A549 (cell line): Measurements from ENCODE around the gene NRSN2. TPM values are rescaled to one million over a fixed set of nuclear protein-coding genes. Genes with fewer than 3 reads are reported as not detected.

Experiments
- ATAC-seq, 2 experiments: fragments of 200-7000 bp in 1 of 2; fragments of >200 bp in 1 of 2; cut with Nextera tagmentation in 1 of 2; cut with Tn5 transposase in 1 of 2; 3 replicates each; pipeline versions ENCODE4 v1.8.0 to v1.9.1; 2018 to 2020; ENCODE audit warnings: mild to moderate bottlenecking in 1 of 2, moderate library complexity in 1 of 2
- CTCF ChIA-PET: fragments of 300-600 bp; sonication (Branson Sonifier 250); formaldehyde crosslinking; extraction: SDS; loops from one replicate; lab custom pipeline; 2021; ENCODE audit warnings: antibody characterized with exemption, inconsistent platforms; lab: Yijun Ruan, JAX
- POLR2A ChIA-PET: fragments of 350-600 bp; formaldehyde crosslinking; extraction: SDS; loops from one replicate; lab custom pipeline; 2021; ENCODE audit warnings: antibody characterized with exemption, inconsistent platforms; lab: Yijun Ruan, JAX
- DNase-seq, 2 experiments: peaks; one replicate each; pipeline versions ENCODE4 v3.0.0 to v3.0.0-alpha.2; 2011 to 2016; ENCODE audit warnings: low read depth in 1 of 2, low spot score in 1 of 2
- FAIRE-seq: peaks from 2 replicates; lab custom pipeline; 2011; peaks lifted over from hg19 to GRCh38; lab: Jason Lieb, UNC
- H3K27ac ChIP-seq, 2 experiments: fragments of >200 bp; sonication (Bioruptor Twin); formaldehyde crosslinking; 3 replicates each; pipeline ENCODE4 v1.5.1; 2016 to 2017
- H3K4me1 ChIP-seq: fragments of >200 bp; sonication (Bioruptor Twin); formaldehyde crosslinking; 3 replicates; pipeline ENCODE4 v1.6.1; 2016
- H3K4me2 ChIP-seq: fragments of >200 bp; sonication (Bioruptor Twin); formaldehyde crosslinking; 3 replicates; pipeline ENCODE4 v1.6.1; 2016
- H3K4me3 ChIP-seq: fragments of >200 bp; sonication (Bioruptor Twin); formaldehyde crosslinking; 3 replicates; pipeline ENCODE4 v1.5.1; 2016
- H3K9me3 ChIP-seq: fragments of >200 bp; sonication (Bioruptor Twin); formaldehyde crosslinking; 3 replicates; pipeline ENCODE4 v1.6.1; 2016
- ATOH8 ChIP-seq: fragments of 250-450 bp; sonication (Bioruptor Pico); IDR thresholded peaks from 2 replicates; pipeline ENCODE4 v1.5.0; 2020; ENCODE audit warnings: low read depth, mild to moderate bottlenecking, moderate library complexity
- BHLHE40 ChIP-seq: IDR thresholded peaks from 2 replicates; pipeline ENCODE4 v1.6.1; 2012; ENCODE audit warnings: low read depth, low read length, inconsistent platforms
- CEBPB ChIP-seq, 2 experiments: fragments of >200 bp in 1 of 2; sonication (Bioruptor Twin) in 1 of 2; formaldehyde crosslinking in 1 of 2; IDR thresholded peaks; 2 replicates each; pipeline ENCODE4 v1.6.1; 2012 to 2016
- CHD2 ChIP-seq: fragments of 150-350 bp; IDR thresholded peaks from 2 replicates; pipeline ENCODE4 v1.6.1; 2014; ENCODE audit warnings: low read length; ENCODE audit not compliant: partially characterized antibody
- E2F6 ChIP-seq: IDR thresholded peaks from 2 replicates; pipeline ENCODE4 v1.6.1; 2012; ENCODE audit warnings: low read depth, borderline replicate concordance
- EHF ChIP-seq: fragments of 250-450 bp; sonication (Bioruptor Pico); IDR thresholded peaks from 2 replicates; pipeline ENCODE4 v1.5.0; 2020; ENCODE audit warnings: mild to moderate bottlenecking
- ESRRA ChIP-seq: fragments of 150-350 bp; IDR thresholded peaks from 2 replicates; pipeline ENCODE4 v1.6.1; 2014; ENCODE audit warnings: mild to moderate bottlenecking, low read length, borderline replicate concordance
- FOSB ChIP-seq: fragments of 250-450 bp; sonication (Bioruptor Pico); IDR thresholded peaks from 2 replicates; pipeline ENCODE4 v1.5.0; 2020; ENCODE audit warnings: mild to moderate bottlenecking, moderate library complexity
- FOXS1 ChIP-seq: fragments of 250-450 bp; sonication (Bioruptor Pico); IDR thresholded peaks from 2 replicates; pipeline ENCODE4 v1.5.0; 2020; ENCODE audit warnings: mild to moderate bottlenecking, moderate library complexity
- GATA3 ChIP-seq: IDR thresholded peaks from 2 replicates; pipeline ENCODE4 v1.6.1; 2012; ENCODE audit warnings: borderline replicate concordance
- HEYL ChIP-seq: fragments of 250-450 bp; sonication (Bioruptor Pico); IDR thresholded peaks from 2 replicates; pipeline ENCODE4 v1.8.0; 2021; ENCODE audit warnings: mild to moderate bottlenecking, moderate library complexity
- HOXA7 ChIP-seq: fragments of 250-450 bp; sonication (Bioruptor Pico); IDR thresholded peaks from 2 replicates; pipeline ENCODE4 v1.5.0; 2020; ENCODE audit warnings: mild to moderate bottlenecking, moderate library complexity
- HOXB5 ChIP-seq: fragments of 250-450 bp; sonication (Bioruptor Pico); IDR thresholded peaks from 2 replicates; pipeline ENCODE4 v1.5.0; 2020; ENCODE audit warnings: mild to moderate bottlenecking, moderate library complexity
- JUN ChIP-seq, 2 experiments: fragments of >200 bp; sonication (Bioruptor Twin); formaldehyde crosslinking; IDR thresholded peaks; 2 replicates in 1 of 2; 3 replicates in 1 of 2; pipeline ENCODE4 v1.6.1; 2016 to 2017
- JUNB ChIP-seq: fragments of >200 bp; sonication (Bioruptor Twin); formaldehyde crosslinking; IDR thresholded peaks from 2 replicates; pipeline ENCODE4 v1.6.1; 2016
- KDM5A ChIP-seq: fragments of 200-600 bp; sonication (generic); IDR thresholded peaks from 2 replicates; pipeline ENCODE4 v1.6.1; 2016; ENCODE audit warnings: antibody characterized with exemption, mild to moderate bottlenecking
- MAFK ChIP-seq: fragments of 450-650 bp; IDR thresholded peaks from 2 replicates; pipeline ENCODE4 v1.6.1; 2014; ENCODE audit not compliant: partially characterized antibody
- MAX ChIP-seq: IDR thresholded peaks from 2 replicates; pipeline ENCODE4 v1.6.1; 2012
- MAZ ChIP-seq: fragments of 150-350 bp; IDR thresholded peaks from 2 replicates; pipeline ENCODE4 v1.6.1; 2014; ENCODE audit warnings: antibody characterized with exemption, low read depth, low read length, borderline replicate concordance
- MYC ChIP-seq: IDR thresholded peaks from 2 replicates; pipeline ENCODE4 v1.6.1; 2012; ENCODE audit warnings: mild to moderate bottlenecking, inconsistent platforms, low read length, improper control_type of control experiment, borderline replicate concordance
- NPAS2 ChIP-seq: fragments of 250-450 bp; sonication (Bioruptor Pico); IDR thresholded peaks from 2 replicates; pipeline ENCODE4 v1.8.0; 2022; ENCODE audit warnings: mild to moderate bottlenecking, moderate library complexity, borderline replicate concordance
- POLR2A ChIP-seq: IDR thresholded peaks from 2 replicates; pipeline ENCODE4 v1.6.1; 2012; ENCODE audit warnings: mild to moderate bottlenecking, low read length
- RAD21 ChIP-seq, 2 experiments: fragments of >200 bp in 1 of 2; sonication (Bioruptor Twin) in 1 of 2; formaldehyde crosslinking in 1 of 2; IDR thresholded peaks in 1 of 2; conservative IDR thresholded peaks in 1 of 2; 2 replicates in 1 of 2; 3 replicates in 1 of 2; pipeline ENCODE4 v1.6.1; 2012 to 2018; ENCODE audit warnings: inconsistent platforms in 1 of 2
- RFX5 ChIP-seq: fragments of 450-650 bp; IDR thresholded peaks from 2 replicates; pipeline ENCODE4 v1.7.1; 2014; ENCODE audit warnings: antibody characterized with exemption, mild to moderate bottlenecking, moderate library complexity
- RNF2 ChIP-seq: fragments of 200-600 bp; sonication (generic); IDR thresholded peaks from 2 replicates; pipeline ENCODE4 v1.6.1; 2016; ENCODE audit warnings: low read depth, mild to moderate bottlenecking, antibody characterized with exemption, moderate library complexity, borderline replicate concordance
- TFCP2L1 ChIP-seq: fragments of 250-450 bp; sonication (Bioruptor Pico); IDR thresholded peaks from 2 replicates; pipeline ENCODE4 v1.5.0; 2021; ENCODE audit warnings: mild to moderate bottlenecking
- ZC3H11A ChIP-seq: fragments of 450-650 bp; IDR thresholded peaks from 2 replicates; pipeline ENCODE4 v1.6.1; 2014; ENCODE audit warnings: antibody characterized with exemption, mild to moderate bottlenecking
- ZSCAN20 ChIP-seq: fragments of 250-450 bp; sonication (Bioruptor Pico); IDR thresholded peaks from 2 replicates; pipeline ENCODE4 v1.8.0; 2022; ENCODE audit warnings: mild to moderate bottlenecking, moderate library complexity
- WGBS: methylation state at CpG from one replicate; pipeline ENCODE4 v1.1.6; 2017; ENCODE audit errors: missing lambda C conversion rate; 5-methylcytosine and 5-hydroxymethylcytosine counted together
- polyA plus RNA-seq, 4 experiments: library from polyadenylated mRNA; depleted of rRNA in 3 of 4; stranded (reverse); fragments of >200 nt; fragmentation: RNase III in 1 of 4; extraction: RNeasy Plus Mini Kit Qiagen cat#74134 plus additional on column Dnase treatment in 1 of 4; gene quantifications; 2 replicates in 3 of 4; 3 replicates in 1 of 4; pipeline ENCODE4 v1.2.3, GENCODE V29; 2011 to 2017
- TF ChIP-seq, protein P1 (sequence below): fragments of 450-650 bp; IDR thresholded peaks from 2 replicates; pipeline ENCODE4 v1.6.1; 2014; ENCODE audit warnings: antibody characterized with exemption

The NRSN2 gene
- polyA plus RNA-seq, 2 of the 4 experiments (the other 2 are of a cell fraction), result 47.5 to 74.8 TPM

- TF ChIP-seq, protein P1, sequence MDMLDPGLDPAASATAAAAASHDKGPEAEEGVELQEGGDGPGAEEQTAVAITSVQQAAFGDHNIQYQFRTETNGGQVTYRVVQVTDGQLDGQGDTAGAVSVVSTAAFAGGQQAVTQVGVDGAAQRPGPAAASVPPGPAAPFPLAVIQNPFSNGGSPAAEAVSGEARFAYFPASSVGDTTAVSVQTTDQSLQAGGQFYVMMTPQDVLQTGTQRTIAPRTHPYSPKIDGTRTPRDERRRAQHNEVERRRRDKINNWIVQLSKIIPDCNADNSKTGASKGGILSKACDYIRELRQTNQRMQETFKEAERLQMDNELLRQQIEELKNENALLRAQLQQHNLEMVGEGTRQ, result peak; percentile 86
- TF ChIP-seq ESRRA, result peak; percentile 90
- no peak for TF ChIP-seq EHF (CRISPR knock-in tag)
- TF ChIP-seq BHLHE40, result peak; percentile 97
- TF ChIP-seq CHD2, result no peak
- TF ChIP-seq ZC3H11A, result no peak
- TF ChIP-seq MAZ, result no peak; the same call in 1 of the 2 replicates
- no peak for TF ChIP-seq KDM5A
- peak; percentile 19; the same call in 1 of the 2 replicates for TF ChIP-seq ATOH8 (CRISPR knock-in tag)
- TF ChIP-seq HOXB5 (CRISPR knock-in tag), result peak; percentile 77
- no peak for TF ChIP-seq MAFK
- TF ChIP-seq POLR2A, result peak; percentile 63
- peak; percentile 69; the same call in 1 of the 2 replicates for TF ChIP-seq FOSB (CRISPR knock-in tag)
- TF ChIP-seq TFCP2L1, result peak; percentile 82
- TF ChIP-seq RFX5, result peak; percentile 93
- peak; percentile 58; the same call in 1 of the 2 replicates for TF ChIP-seq FOXS1 (CRISPR knock-in tag)
- TF ChIP-seq MAX, result peak; percentile 100
- peak; percentile 96 for TF ChIP-seq NPAS2 (CRISPR knock-in tag)
- peak in 1 of 2 experiments; percentile 43; a peak in 2 of 5 replicates for TF ChIP-seq RAD21 (conservative IDR thresholded peaks at IDR 0.05 in 1 of 2, IDR thresholded peaks at IDR 0.05 in 1 of 2)
- 0 out of 2 replicates have a peak, but pooled peaks have one; percentile 42 for TF ChIP-seq RNF2
- TF ChIP-seq HEYL (CRISPR knock-in tag), result no peak
- peak; percentile 95 for TF ChIP-seq E2F6
Measured at GRCh38 chr20:324177-325044, 22.5 kb upstream of the NRSN2 start (continued).

- Histone ChIP-seq H3K4me3 (peak within 1 kb of the TSS; percentile 95), H3K27ac (peak within 1 kb of the TSS; percentile 95 to 99), H3K4me2 (peak within 1 kb of the TSS; percentile 74), H3K4me1 (peaks cover 37% of the 10 kb centered on the region), H3K9me3 (no peaks in the 10 kb centered on the region)
- CTCF ChIA-PET, result interaction anchor here (1.2 to 2.5 kb wide), 7 partner anchors 11 to 66 kb away, joined by 3 to 9 read pairs (median 6); no protein-coding TSS in a partner anchor
- no peak for FAIRE-seq
- peak; percentile 49 to 79 for ATAC-seq
- DNase-seq, result peak; percentile 94 to 97
- POLR2A ChIA-PET, result interaction anchor here (0.7 to 3.8 kb wide), 8 partner anchors 13 to 135 kb away, joined by 3 to 69 read pairs (median 4); partner anchors contain the start of genes NRSN2, TRIB3 and ZCCHC3
- WGBS, result under 1% methylated on average over 64 of the region's 106 CpGs
- TF ChIP-seq JUN (IDR thresholded peaks at IDR 0.05) (peak; percentile 88 to 93; a peak in 4 of 5 replicates), HOXA7 (CRISPR knock-in tag) (no peak), RAD21 (conservative IDR thresholded peaks at IDR 0.05 in 1 of 2, IDR thresholded peaks at IDR 0.05 in 1 of 2) (no peak), E2F6 (no peak), KDM5A (no peak), BHLHE40 (no peak), HOXB5 (CRISPR knock-in tag) (peak; percentile 73; the same call in 1 of the 2 replicates), GATA3 (no peak; the same call in 1 of the 2 replicates), ZSCAN20 (CRISPR knock-in tag) (no peak; the same call in 1 of the 2 replicates), CEBPB (IDR thresholded peaks at IDR 0.05) (no peak), MYC (no peak; the same call in 1 of the 2 replicates), MAFK (no peak), ZC3H11A (no peak), JUNB (no peak)
Measured at GRCh38 chr20:325045-325888, 21.6 kb upstream of the NRSN2 start, which contains the start of gene SOX12. Gene SOX12, plus strand, starts transcription at chr20:325552. Its CDS starts 373 bp downstream, at chr20:325925.
